Measurements from ENCODE around the gene ABCC4.
"Not testable (repeated sequence)": the region's sequence is repeated elsewhere in the genome, so short reads cannot be mapped to it uniquely, and the experiment has no call there.

DNA sequence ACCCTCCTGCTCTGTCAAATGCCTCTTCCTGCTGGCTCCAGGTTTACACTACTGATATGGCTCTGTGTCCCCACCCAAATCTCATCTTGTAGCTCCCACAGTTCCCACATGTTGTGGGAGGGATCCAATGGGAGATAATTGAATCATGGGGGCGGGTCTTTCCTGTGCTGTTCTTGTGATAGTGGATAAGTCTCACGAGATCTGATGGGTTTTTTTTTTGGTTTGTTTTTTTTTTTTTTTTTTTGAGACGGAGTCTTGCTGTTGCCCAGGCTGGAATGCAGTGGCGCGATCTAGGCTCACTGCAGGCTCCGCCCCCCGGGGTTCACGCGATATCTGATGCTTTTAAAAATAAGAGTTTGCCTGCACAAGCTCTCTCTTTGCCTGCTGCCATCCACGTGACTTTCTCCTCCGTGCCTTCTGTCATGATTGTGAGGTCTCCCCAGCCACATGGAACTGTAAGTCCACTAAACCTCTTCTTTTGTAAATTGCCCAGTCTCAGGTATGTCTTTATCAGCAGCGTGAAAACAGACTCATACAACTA is 27.6 kb downstream of the ABCC4 start:
- TF ChIP-seq, protein P1, sequence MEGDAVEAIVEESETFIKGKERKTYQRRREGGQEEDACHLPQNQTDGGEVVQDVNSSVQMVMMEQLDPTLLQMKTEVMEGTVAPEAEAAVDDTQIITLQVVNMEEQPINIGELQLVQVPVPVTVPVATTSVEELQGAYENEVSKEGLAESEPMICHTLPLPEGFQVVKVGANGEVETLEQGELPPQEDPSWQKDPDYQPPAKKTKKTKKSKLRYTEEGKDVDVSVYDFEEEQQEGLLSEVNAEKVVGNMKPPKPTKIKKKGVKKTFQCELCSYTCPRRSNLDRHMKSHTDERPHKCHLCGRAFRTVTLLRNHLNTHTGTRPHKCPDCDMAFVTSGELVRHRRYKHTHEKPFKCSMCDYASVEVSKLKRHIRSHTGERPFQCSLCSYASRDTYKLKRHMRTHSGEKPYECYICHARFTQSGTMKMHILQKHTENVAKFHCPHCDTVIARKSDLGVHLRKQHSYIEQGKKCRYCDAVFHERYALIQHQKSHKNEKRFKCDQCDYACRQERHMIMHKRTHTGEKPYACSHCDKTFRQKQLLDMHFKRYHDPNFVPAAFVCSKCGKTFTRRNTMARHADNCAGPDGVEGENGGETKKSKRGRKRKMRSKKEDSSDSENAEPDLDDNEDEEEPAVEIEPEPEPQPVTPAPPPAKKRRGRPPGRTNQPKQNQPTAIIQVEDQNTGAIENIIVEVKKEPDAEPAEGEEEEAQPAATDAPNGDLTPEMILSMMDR (conservative IDR thresholded peaks at IDR 0.05; ENCODE audit: low read depth in 2 of 2): not testable (repeated sequence)
- TF ChIP-seq, protein P2, sequence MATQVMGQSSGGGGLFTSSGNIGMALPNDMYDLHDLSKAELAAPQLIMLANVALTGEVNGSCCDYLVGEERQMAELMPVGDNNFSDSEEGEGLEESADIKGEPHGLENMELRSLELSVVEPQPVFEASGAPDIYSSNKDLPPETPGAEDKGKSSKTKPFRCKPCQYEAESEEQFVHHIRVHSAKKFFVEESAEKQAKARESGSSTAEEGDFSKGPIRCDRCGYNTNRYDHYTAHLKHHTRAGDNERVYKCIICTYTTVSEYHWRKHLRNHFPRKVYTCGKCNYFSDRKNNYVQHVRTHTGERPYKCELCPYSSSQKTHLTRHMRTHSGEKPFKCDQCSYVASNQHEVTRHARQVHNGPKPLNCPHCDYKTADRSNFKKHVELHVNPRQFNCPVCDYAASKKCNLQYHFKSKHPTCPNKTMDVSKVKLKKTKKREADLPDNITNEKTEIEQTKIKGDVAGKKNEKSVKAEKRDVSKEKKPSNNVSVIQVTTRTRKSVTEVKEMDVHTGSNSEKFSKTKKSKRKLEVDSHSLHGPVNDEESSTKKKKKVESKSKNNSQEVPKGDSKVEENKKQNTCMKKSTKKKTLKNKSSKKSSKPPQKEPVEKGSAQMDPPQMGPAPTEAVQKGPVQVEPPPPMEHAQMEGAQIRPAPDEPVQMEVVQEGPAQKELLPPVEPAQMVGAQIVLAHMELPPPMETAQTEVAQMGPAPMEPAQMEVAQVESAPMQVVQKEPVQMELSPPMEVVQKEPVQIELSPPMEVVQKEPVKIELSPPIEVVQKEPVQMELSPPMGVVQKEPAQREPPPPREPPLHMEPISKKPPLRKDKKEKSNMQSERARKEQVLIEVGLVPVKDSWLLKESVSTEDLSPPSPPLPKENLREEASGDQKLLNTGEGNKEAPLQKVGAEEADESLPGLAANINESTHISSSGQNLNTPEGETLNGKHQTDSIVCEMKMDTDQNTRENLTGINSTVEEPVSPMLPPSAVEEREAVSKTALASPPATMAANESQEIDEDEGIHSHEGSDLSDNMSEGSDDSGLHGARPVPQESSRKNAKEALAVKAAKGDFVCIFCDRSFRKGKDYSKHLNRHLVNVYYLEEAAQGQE (IDR thresholded peaks at IDR 0.05; ENCODE audit: unreplicated experiment): not testable (repeated sequence)
- TF ChIP-seq JUNB (IDR thresholded peaks at IDR 0.05; ENCODE audit: unreplicated experiment); CREB1 (CRISPR knock-in tag; IDR thresholded peaks at IDR 0.05; ENCODE audit: low read depth); EZH2 (IDR thresholded peaks at IDR 0.05; ENCODE audit: low read depth, unreplicated experiment); POLR2AphosphoS5 (IDR thresholded peaks at IDR 0.05; ENCODE audit: low read depth); ZNF331 (CRISPR knock-in tag; IDR thresholded peaks at IDR 0.05; ENCODE audit: low read depth); EZH2phosphoT487 (IDR thresholded peaks at IDR 0.05; ENCODE audit: unreplicated experiment); STAT1 (IDR thresholded peaks at IDR 0.05; ENCODE audit: unreplicated experiment); ZNF114 (CRISPR knock-in tag; IDR thresholded peaks at IDR 0.05): not testable (repeated sequence)
- TF ChIP-seq, protein P3, sequence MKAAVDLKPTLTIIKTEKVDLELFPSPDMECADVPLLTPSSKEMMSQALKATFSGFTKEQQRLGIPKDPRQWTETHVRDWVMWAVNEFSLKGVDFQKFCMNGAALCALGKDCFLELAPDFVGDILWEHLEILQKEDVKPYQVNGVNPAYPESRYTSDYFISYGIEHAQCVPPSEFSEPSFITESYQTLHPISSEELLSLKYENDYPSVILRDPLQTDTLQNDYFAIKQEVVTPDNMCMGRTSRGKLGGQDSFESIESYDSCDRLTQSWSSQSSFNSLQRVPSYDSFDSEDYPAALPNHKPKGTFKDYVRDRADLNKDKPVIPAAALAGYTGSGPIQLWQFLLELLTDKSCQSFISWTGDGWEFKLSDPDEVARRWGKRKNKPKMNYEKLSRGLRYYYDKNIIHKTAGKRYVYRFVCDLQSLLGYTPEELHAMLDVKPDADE (IDR thresholded peaks at IDR 0.05): not testable (repeated sequence)
